SK-N-MC (cell line): ENCODE measurements around the gene ZNF107.

ENCODE experiments used
- EZH2 ChIP-seq: fragments of 200-600 bp; sonication (generic); IDR thresholded peaks from one replicate; pipeline ENCODE4 v1.6.1; 2017; ENCODE audit warnings: antibody characterized with exemption
- POLR2AphosphoS5 ChIP-seq: IDR thresholded peaks from 2 replicates; pipeline ENCODE4 v1.6.1; 2012; ENCODE audit warnings: mild to moderate bottlenecking, low read depth, low read length, borderline replicate concordance

GRCh38 chr7:64633401-64633800, 32.5 kb upstream of the ZNF107 start:
- TF ChIP-seq POLR2AphosphoS5 (no peak), EZH2 (no peak)
